Esophagus squamous epithelium (tissue), 4 donors: Measurements from ENCODE around the gene GNG13.

Experiments
- CTCF ChIP-seq, 6 experiments: fragments of 450-650 bp in 4 of 6; fragments of 200-600 bp in 2 of 6; sonication (generic) in 2 of 6; IDR thresholded peaks; one replicate each; pipeline ENCODE4 v1.5.1; 2016 to 2019; ENCODE audit warnings: antibody characterized with exemption in 6 of 6, mild to moderate bottlenecking in 4 of 6, moderate library complexity in 4 of 6
- POLR2A ChIP-seq, 4 donors: fragments of 450-650 bp; IDR thresholded peaks; one replicate each; pipeline ENCODE4 v1.6.1; 2017; ENCODE audit warnings: antibody characterized with exemption in 4 of 4, mild to moderate bottlenecking in 4 of 4, moderate library complexity in 3 of 4

- TF ChIP-seq POLR2A (IDR thresholded peaks at IDR 0.05) (no peak), CTCF (IDR thresholded peaks at IDR 0.05) (no peak)
Measured at GRCh38 chr16:776824-777223, 23.7 kb downstream of the GNG13 start.
